Muscle layer of duodenum (tissue), 2 donors: Measurements from ENCODE around the gene ZAR1.
"Not testable (repeated sequence)": the region's sequence is repeated elsewhere in the genome, so short reads cannot be mapped to it uniquely, and the experiment has no call there.

Experiments
- H3K27ac ChIP-seq: one replicate; pipeline ENCODE4 v1.7.0; 2013; ENCODE audit warnings: mild to moderate bottlenecking, low read length
- H3K27me3 ChIP-seq: one replicate; pipeline ENCODE4 v1.7.0; 2013; ENCODE audit warnings: low read depth, mild to moderate bottlenecking, control low read depth, low read length
- H3K36me3 ChIP-seq, 2 donors: one replicate each; pipeline ENCODE4 v1.7.0; 2013; ENCODE audit warnings: low read length in 2 of 2, control low read depth in 1 of 2, mild to moderate bottlenecking in 1 of 2; ENCODE audit not compliant: insufficient read depth in 2 of 2, control insufficient read depth in 1 of 2
- H3K4me1 ChIP-seq, 2 donors: one replicate each; pipeline ENCODE4 v1.7.0; 2013; ENCODE audit warnings: low read length in 2 of 2, mild to moderate bottlenecking in 2 of 2, control low read depth in 1 of 2, moderate library complexity in 1 of 2; ENCODE audit not compliant: insufficient read depth in 2 of 2, control insufficient read depth in 1 of 2
- H3K4me3 ChIP-seq, 2 donors: one replicate each; pipeline ENCODE4 v1.7.0; 2013; ENCODE audit warnings: low read length in 2 of 2, low read depth in 1 of 2, mild to moderate bottlenecking in 1 of 2
- H3K9me3 ChIP-seq, 2 donors: one replicate each; pipeline ENCODE4 v1.7.0; 2013; ENCODE audit warnings: low read length in 2 of 2, control low read depth in 1 of 2, mild to moderate bottlenecking in 1 of 2; ENCODE audit not compliant: control insufficient read depth in 1 of 2
- donor health status: healthy.

The ZAR1 gene

GRCh38 chr4:48490012-48490679 lies at the start of gene ZAR1:
TSS of gene ZAR1 (plus strand) at chr4:48490252. CDS start at chr4:48490292, 40 bp downstream.
- Histone ChIP-seq H3K36me3 (no peaks in the 10 kb centered on the region), H3K27ac (no peak within 1 kb of the TSS), H3K27me3 (peaks cover 49% of the 10 kb centered on the region), H3K4me3 (peak within 1 kb of the TSS in 1 of 2 donors; percentile 66), H3K4me1 (peaks cover 0 to 7% of the 10 kb centered on the region in 2 donors), H3K9me3 (no peaks in the 10 kb centered on the region)

- not testable (repeated sequence) for H3K27me3 ChIP-seq, H3K36me3 ChIP-seq, H3K27ac ChIP-seq, H3K9me3 ChIP-seq, H3K4me1 ChIP-seq, H3K4me3 ChIP-seq
These were observed 49.1 kb upstream of the ZAR1 start for GRCh38 chr4:48440914-48441313.

GRCh38 chr4:48445704-48446103 lies 44.3 kb upstream of the ZAR1 start:
- Histone ChIP-seq H3K36me3 (no peaks in the 10 kb centered on the region), H3K27ac (no peak overlapping the region), H3K4me3 (no peak overlapping the region), H3K27me3 (no peaks in the 10 kb centered on the region), H3K9me3 (no peaks in the 10 kb centered on the region), H3K4me1 (no peaks in the 10 kb centered on the region)

- no peaks in the 10 kb centered on the region for H3K27me3 ChIP-seq
- H3K9me3 ChIP-seq: no peaks in the 10 kb centered on the region
- no peaks in the 10 kb centered on the region for H3K36me3 ChIP-seq
- H3K27ac ChIP-seq: no peak overlapping the region
- H3K4me1 ChIP-seq: no peaks in the 10 kb centered on the region
- H3K4me3 ChIP-seq: no peak overlapping the region
These were observed 43.4 kb upstream of the ZAR1 start for GRCh38 chr4:48446642-48447041.

- H3K4me1 ChIP-seq: no peaks in the 10 kb centered on the region
- no peaks in the 10 kb centered on the region for H3K36me3 ChIP-seq
- H3K27me3 ChIP-seq: no peaks in the 10 kb centered on the region
- no peak overlapping the region for H3K27ac ChIP-seq
- H3K4me3 ChIP-seq: no peak overlapping the region
- no peaks in the 10 kb centered on the region for H3K9me3 ChIP-seq
These were observed 40.9 kb upstream of the ZAR1 start for GRCh38 chr4:48449151-48449550.

- H3K4me3 ChIP-seq: no peak overlapping the region
- H3K27me3 ChIP-seq: no peaks in the 10 kb centered on the region
- no peak overlapping the region for H3K27ac ChIP-seq
- H3K36me3 ChIP-seq: no peaks in the 10 kb centered on the region
- no peaks in the 10 kb centered on the region for H3K9me3 ChIP-seq
- no peaks in the 10 kb centered on the region for H3K4me1 ChIP-seq
These were observed 39.3 kb upstream of the ZAR1 start for GRCh38 chr4:48450740-48451139.

- H3K36me3 ChIP-seq, H3K27ac ChIP-seq, H3K9me3 ChIP-seq, H3K4me1 ChIP-seq, H3K4me3 ChIP-seq, H3K27me3 ChIP-seq: not testable (repeated sequence)
These were observed 38.4 kb upstream of the ZAR1 start for GRCh38 chr4:48451656-48452055.

GRCh38 chr4:48454591-48454990 lies 35.5 kb upstream of the ZAR1 start:
- H3K4me3 ChIP-seq: no peak overlapping the region

GRCh38 chr4:48461000-48461399 lies 29.1 kb upstream of the ZAR1 start:
- no peaks in the 10 kb centered on the region for H3K9me3 ChIP-seq
- no peaks in the 10 kb centered on the region for H3K36me3 ChIP-seq
- H3K27me3 ChIP-seq: no peaks in the 10 kb centered on the region
- no peaks in the 10 kb centered on the region for H3K4me1 ChIP-seq
- H3K27ac ChIP-seq: no peak overlapping the region
- H3K4me3 ChIP-seq: no peak overlapping the region

More at GRCh38 chr4:48454591-48454990, 35.5 kb upstream of the ZAR1 start:
- Histone ChIP-seq H3K27ac (no peak overlapping the region), H3K36me3 (no peaks in the 10 kb centered on the region), H3K27me3 (no peaks in the 10 kb centered on the region), H3K4me1 (no peaks in the 10 kb centered on the region), H3K9me3 (no peaks in the 10 kb centered on the region)

- Histone ChIP-seq H3K4me3 (no peak overlapping the region), H3K4me1 (no peaks in the 10 kb centered on the region), H3K36me3 (no peaks in the 10 kb centered on the region), H3K9me3 (no peaks in the 10 kb centered on the region), H3K27me3 (no peaks in the 10 kb centered on the region), H3K27ac (no peak overlapping the region)
These were observed 27.7 kb upstream of the ZAR1 start for GRCh38 chr4:48462363-48462762.

GRCh38 chr4:48467442-48467841 lies 22.6 kb upstream of the ZAR1 start:
- Histone ChIP-seq H3K36me3 (no peaks in the 10 kb centered on the region), H3K27me3 (no peaks in the 10 kb centered on the region), H3K9me3 (no peaks in the 10 kb centered on the region), H3K4me3 (no peak overlapping the region), H3K4me1 (no peaks in the 10 kb centered on the region), H3K27ac (no peak overlapping the region)

- Histone ChIP-seq H3K9me3 (no peaks in the 10 kb centered on the region), H3K36me3 (no peaks in the 10 kb centered on the region), H3K4me3 (no peak overlapping the region), H3K4me1 (no peaks in the 10 kb centered on the region), H3K27ac (no peak overlapping the region), H3K27me3 (no peaks in the 10 kb centered on the region)
These were observed 22.2 kb upstream of the ZAR1 start for GRCh38 chr4:48467891-48468290.
